Right forelimb (tissue), 1 donor: ENCODE data around the gene SCAP.
"Not testable (repeated sequence)": the region's sequence is repeated elsewhere in the genome, so short reads cannot be mapped to it uniquely, and the experiment has no call there.

Source experiments
- DNase-seq: peaks from one replicate; pipeline ENCODE4 v3.0.0-alpha.2; 2018

The SCAP gene

DNA sequence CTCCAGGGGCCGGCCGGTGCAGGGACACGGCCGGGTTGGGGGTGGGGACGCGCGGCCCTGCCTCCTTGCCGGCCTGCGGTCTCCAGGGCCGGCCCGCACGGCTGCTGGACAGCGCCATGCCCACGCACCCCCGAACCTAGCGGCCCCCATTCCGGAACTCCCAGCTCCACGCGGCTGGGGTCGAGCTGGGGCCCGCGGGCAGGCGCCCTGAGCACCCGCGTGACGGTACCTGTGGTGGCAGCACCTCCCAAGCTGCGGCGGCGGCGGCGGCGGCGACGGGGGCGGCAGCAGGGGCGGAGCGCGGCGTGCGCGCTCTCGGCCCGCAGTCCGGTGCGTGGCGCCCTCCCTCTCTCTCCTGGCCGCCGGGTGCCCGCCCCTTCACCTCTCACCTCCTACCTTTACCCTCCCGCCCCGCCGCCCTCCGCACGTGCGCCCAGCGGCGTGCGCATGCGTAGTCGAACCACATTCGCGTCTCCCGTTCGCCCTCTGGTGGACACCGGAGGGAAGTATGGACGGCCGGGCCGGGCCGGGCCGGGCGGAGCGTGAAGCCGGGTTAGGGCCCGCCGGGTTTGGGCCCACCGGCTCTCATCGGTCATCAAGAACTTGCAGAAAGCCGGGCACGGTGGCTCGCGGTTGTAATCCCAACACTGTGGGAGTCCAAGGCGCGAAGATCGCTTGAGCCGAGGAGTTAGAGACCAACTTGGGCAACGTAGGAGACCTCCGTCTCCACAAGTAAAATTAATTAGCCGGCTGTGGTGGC is at the start of gene SCAP:
SCAP (minus strand) TSS at position 372 of the 760 bp plus-strand sequence. CDS start 32,948 bp downstream, outside the sequence.
- DNase-seq, result peak; percentile 93

DNA sequence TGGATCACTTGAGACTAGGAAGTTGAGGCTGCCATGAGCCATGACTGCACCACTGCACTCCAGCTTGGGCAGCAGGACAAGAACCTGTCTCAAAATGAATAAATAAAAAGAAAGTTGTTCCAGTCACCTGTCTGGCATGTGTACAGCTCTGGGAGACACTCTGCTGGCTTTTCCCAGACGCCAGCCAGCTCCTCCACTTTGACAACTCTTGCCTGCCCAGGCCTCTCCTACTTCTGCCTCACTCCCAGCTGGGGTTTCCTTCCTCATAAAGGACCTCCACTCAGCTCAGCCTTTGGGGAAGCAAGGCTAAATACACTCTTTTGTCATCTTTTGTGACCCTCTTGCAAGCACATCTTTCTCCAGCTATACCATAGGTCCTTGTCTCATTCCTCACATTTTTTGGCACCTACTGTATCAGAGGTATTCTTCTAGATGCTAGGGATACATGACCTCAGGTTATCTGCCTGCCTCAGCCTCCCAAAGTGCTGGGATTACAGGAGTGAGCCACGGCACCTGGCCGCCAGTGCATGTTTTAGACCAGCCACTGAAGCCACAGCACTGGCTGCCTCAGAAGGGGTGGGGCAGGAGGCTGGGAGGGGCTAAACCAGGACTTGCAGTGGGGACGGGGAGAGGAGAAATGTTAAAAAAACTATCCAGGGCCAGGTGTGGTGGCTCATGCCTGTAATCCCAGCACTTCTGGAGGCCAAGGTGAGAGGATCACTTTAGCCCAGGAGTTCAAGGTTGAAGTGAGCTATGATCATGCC is 47.8 kb upstream of the SCAP start:
- DNase-seq, result no peak

DNA sequence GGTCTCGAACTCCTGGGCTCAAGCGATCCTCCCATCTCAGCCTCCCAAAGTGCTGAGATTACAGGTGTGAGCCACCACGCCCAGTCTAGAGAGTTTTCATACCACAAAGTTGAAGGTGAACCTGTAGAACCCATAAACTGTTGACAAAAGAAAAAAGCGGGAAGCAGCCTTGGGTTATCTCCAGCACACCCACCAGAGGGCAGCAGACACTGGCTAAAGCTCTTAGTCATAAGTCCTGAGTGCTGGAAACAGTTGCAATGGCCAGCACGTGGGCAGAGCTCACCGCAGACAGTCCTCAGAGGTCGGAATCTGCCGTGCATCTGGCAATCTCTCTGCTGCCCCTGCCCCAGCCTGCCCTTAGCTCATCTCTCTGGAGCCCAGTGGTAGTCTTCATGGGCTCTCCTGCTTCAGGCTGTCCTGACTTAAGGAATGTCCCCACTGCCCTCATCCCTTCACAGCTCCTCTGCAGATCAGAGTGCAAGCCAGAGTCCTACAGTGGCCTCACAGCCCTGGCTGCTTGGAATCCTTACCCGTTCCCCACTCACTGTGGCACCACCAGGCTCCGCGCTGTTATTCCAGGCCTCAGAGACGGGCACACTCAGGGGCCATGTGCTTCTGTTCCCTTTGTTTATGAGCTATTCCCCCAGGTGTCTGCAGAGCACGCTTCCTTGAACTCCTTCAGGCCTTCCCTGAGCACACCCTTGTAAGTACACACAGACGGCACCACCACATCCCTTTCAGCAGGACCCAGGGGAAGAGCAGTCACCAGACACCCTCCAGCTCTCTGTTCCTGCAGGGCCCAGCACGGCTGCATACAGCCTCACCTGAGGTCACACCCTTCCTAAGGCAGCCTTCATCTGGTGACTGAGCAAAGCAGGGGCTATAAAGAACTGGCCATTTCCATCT is 46.6 kb upstream of the SCAP start:
- DNase-seq, result peak; percentile 85

DNA sequence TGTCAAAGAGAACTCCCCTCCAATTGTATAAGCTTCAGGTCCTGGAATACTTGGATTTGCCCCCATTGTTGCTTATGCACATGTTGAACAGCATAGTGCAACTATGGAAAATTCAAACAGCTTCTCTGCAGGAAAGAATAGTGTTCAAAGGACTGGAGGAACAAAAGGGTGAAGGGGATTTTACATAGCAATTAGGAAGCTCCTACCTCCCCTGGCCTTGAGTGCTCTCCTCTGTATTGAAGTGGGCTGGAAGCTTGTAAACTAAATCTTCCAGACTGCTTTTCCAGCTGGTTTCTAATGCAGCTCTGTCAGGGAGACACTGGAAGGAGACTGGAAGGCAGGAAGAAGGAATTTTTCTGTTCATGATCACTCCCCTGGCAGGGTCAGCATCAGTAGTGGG is 45.0 kb upstream of the SCAP start:
- DNase-seq, result no peak

DNA sequence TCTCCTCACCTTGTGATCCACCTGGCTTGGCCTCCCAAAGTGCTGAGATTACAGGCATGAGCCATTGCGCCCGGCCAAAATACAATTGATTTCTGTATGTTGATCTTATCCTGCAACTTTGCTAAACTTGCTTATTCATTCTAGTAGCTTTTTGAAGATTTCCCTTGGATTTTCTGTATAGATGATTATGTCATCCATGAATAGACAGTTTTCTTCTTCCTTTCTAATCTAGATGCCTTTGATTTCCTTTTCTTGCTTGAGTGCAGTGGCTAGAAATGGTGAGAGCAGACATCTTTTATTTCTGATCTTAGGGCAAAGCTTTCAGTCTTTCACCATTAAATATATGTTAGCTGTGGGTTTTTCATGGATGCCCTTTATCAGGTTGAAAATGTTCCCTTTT is 42.2 kb upstream of the SCAP start:
- DNase-seq, result no peak

DNA sequence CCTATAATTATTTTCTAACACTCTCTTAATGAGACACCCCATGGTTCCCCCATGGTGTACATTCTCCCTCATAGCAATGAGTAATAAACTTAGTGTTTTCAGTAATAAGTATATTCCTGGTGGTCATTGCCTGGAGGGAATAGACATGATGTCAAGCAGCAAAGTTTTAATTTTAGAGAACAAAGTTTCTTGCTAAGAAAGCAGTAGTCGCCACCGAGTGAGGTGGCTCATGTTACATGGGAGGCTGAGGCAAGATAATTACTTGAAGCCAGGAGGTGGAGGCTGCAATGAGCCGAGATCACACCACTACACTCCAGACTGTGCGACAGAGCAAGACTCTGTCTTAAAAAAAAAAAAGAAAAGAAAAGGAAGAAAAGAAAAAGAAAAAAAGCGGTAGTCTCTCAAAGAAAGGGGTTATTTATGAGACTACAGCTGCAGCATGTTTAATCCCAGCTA is 40.2 kb upstream of the SCAP start:
- no peak for DNase-seq

DNA sequence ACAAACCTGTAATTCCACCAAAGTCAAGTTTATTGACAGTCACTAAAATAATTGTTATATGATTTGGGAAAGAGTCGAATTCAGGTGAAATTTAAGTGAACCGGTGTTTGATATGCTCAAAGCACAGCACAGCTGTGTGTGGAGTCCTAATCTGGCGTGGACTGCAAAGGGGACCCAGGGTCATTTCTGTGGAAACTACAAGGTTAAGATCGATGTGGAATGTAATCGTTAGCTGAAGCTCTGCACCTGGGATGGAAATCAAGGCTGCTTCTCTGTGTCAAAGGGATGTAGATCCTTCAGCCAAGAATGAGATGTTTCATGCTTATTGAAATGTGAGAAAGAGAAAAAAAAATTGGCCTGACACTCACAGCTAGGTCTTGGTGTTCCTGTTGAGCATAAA is 39.4 kb upstream of the SCAP start:
- DNase-seq, result no peak

DNA sequence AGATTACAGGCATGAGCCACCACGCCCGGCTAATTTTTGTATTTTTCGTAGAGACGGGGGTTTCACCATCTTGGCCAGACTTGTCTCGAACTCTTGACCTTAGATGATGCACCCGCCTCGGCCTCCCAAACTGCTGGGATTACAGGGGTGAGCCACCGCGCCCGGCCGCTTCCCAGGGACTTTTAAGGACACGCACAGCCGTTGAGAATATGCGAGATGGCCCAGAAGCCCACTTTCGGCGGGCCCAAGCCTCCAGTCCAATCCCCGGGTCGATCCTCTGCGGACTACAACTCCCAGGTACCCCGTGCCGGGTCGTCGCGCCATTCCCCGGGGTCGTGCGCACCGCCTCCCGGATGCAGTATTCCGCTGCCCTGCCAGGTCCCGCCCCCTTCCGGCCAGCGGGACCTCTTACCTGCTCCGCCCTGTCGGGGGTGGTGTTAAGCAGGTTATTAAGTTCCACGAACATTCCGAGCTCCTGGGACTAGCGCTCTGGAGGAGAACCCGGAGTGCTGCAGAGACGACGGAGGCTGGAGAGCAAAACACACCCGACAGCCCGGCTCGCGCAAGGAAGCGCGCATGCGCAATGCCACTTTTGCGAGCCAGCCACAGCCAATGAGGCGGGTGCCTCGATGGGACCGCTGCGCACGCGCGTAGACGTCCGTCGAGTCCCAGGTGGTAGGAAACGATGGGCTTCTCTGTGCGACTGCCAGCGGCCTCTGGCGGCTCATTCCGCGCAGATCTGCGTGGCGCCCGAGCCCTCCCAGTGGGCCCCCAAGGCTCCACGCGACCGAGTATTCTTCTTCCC is 37.6 kb upstream of the SCAP start, which contains the start of gene ELP6:
ELP6 (minus strand) TSS at position 588 of the 805 bp plus-strand sequence; CDS start at position 466, 122 bp downstream.
- DNase-seq, result peak; percentile 99

DNA sequence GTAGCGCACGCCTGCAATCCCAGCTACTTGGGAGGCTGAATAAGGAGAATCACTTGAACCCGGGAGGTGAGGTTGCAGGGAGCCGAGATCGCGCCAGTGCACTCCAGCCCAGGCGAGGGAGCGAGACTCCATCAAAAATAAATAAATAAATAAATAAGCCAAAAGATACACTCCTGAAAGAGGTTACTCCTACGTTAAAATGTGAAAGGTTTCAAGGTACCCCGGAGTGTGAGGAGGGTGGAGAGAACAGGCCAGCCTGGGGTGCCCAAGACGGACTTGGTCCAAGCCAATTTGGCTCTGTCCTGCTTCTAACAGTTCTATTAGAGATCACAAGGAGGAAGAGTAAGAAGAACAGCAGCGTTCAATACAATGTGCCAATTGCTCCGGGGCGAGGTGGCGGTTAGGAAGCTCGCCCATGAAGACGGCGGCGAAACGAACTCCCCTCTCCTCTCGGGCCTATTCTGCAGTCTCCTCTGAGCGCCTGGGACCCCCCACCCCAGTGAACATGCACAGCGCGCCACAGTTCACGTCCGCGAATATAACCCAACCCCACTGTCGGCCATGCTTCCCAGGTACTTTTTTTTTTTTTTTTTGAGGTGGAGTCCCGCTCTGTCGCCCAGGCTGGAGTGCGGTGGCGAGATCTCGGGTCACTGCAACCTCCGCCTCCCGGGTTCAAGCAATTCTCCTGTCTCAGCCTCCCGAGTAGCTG is 36.8 kb upstream of the SCAP start:
- DNase-seq, result peak; percentile 58

DNA sequence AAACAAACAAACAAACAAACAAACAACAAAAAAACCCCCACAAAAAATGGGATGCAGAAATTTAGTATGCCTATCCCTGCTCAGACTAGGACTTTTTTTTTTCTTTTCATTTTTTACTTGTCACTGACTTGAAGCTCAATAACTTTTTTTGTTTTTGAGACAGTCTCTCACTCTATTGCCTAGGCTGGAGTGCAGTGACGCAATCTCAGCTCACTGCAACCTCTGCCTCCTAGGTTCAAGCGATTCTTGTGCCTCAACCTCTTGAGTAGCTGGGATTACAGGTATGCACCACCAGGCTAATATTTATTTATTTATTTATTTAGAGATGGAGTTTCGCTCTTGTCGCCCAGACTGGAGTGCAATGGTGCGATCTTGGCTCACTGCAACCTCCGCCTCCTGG is 29.5 kb upstream of the SCAP start:
- not testable (repeated sequence) for DNase-seq

DNA sequence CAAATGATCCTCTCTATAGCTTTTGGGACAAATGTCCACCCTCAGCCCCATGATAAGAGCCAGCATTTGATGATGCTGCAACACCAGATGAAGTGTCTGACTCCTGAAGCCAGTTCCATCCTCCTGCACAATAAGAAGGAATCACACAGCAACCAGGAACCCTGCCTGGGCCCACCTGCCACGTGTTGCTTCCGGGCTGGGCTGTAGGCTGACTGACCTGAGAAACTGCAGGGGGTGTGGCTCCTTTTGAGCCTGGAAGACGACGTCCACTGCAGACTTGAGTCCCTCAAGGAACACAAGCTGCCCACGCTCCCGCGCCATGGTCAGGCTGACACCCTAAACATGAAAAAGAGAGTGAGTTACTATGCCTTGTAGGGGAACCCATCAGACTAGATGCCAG is 28.4 kb upstream of the SCAP start:
- no peak for DNase-seq

DNA sequence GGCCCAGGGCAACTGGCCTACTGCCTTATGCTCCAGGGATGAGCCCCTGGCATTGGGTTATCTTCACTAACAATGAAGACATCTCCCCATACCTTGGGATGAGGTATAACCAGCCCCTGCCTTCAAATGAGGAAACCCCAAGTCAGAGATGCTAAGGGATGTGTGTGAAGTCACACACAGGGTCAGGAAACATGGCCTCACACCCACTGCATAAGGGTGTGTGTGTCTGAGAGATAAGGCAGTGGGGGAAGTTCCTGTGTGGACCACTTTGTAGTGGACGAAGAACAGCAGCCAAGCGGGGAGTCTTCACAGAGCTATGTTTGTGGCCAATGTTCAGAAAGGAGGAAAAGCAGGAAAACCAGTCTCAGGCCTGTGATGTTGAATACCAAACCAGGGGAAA is 27.3 kb upstream of the SCAP start:
- DNase-seq, result no peak

DNA sequence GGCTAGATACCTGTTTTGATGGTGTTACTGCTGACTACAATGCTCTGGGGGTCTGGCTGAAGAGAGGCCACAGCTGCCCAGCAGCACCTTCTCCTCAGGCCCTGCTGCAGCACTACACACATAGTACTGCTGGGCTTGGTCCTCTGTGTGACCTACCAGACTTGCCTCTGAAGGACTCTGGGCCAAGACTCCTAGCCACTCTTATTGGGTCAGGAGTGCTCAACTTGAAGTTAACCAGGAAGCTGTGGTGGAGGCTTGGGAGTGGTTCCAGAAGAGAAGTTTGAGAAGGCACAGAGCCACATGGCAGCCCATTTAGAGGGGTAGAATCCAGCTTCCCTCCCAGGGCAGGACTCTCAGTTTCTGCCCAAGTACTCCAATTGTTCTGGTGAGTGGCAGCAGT is 21.2 kb upstream of the SCAP start:
- DNase-seq, result no peak

DNA sequence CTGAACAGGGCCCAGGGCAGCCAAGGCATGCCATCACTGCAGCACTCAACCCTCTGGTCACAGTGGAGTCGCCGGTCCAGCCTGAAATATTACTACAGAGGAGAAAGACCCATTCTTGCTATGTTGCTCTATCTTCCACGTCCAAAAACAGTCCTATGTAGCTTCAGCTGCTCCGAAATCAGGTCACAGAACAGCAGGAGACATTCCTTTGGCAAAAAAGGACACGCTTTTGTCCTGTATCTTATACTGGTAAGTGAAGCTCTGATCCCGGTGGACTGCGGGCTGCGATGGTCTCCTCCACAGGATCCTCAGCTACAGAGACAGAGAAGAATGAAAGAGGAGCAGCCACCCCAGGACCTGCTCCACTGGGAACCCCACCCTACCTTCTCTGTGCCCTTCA is 20.1 kb upstream of the SCAP start:
- no peak for DNase-seq

DNA sequence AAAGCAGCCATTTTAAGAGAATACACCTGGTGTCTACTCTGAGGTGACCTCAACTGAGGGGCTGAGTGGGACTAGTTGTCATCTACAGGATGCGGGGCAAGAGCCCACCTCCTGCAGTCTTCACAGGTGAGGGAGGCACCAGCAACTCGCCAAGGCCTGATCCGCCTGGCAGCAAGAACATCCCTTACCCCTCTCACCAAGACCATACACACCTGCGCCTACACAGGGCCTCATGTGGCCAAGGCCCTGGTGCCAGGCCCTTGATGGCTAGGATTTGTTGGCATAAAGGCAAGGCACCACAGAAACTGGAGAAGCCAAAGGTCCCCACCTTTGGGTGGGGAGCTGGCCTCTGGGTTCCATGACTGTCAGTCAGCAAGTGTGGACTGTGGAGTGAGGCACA is 19.4 kb upstream of the SCAP start:
- DNase-seq, result no peak

DNA sequence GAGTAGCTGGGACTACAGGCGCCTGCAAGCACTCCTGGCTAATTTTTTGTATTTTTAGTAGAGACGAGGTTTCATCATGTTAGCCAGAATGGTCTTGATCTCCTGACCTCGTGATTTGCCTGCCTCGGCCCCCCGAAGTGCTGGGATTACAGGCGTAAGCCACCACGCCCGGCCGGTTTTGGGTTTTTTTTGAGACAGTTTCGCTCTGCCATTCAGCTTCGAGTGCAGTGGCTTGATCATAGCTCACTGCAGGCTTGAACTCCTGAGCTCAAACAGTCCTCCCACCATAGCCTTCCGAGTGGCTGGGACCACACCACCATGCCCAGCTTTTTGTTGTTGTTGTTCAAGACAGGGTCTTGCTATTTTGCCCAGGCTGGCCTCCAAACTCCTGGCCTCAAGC is 16.0 kb upstream of the SCAP start:
- DNase-seq, result no peak

DNA sequence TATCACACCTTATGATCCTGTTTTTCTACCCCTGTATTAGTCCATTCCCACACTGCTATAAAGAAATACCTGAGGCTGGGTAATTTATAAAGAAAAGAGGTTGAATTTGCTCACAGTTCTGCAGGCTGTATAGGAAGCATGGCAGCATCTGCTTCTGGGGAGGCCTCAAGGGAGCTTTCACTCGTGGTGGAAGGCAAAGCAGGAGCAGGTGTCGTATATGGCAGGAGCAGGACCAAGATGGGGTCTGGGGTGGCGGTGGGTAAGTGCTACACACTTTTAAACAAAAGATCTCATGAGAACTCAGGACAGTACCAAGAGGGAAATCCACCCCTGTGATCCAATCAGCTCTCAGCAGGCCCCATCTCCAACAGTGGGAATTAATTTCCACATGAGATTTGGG is 15.4 kb upstream of the SCAP start:
- no peak for DNase-seq

DNA sequence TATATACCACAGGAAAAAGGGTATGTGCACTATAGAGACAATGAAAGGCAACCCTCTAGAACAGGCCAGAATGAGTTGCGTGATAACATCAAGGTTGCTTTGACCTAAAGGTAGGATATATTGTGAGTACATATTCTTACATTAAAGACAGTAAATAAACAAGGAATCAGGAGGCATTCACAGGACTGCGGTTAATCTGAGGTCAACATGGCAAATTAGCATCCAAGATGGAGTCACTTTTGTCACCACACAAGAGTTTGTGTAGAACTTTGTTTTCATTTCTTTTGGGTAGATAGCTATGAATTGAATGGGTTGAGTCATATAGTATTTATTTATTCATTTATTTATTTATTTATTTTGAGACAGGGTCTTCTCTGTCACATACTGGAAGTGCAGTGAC is 11.5 kb upstream of the SCAP start:
- DNase-seq, result no peak

DNA sequence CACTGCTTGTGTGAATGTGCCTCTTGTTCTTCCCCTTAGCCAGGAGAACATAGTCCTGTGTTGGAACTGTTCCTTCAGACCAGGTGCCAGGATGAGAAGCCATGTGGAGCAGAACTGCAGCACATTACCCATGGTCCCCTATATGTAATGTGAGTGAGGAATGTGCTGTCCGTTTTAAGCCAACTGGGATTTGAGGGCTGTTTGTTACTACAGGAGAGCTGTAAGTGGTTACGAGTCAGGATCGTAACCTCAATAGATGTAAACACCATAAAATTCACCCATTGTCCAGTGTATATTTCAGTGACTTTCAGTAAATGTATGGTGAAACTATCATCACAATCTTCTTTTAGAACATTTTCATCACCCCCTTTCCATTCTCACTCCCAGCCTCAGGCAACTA is 10.1 kb upstream of the SCAP start:
- no peak for DNase-seq

DNA sequence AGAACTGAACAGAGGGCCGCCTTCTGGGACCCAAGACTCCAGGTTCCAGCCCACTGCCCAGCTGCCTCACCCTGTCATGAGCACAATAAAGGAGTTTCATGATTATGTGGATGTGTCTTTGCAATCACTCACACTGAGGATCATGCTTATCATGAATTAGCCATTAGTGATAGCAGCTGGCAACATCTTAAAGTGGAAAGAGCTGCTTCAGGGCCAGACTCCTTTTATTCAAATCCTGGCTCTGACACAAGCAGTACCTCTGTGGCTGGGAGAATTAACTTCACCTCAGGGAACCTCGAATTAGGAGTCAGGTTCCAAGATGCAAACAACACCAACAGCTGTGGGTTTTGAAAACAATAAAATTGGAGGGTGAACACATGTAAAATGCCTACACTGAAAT is 6.6 kb upstream of the SCAP start:
- DNase-seq, result no peak

DNA sequence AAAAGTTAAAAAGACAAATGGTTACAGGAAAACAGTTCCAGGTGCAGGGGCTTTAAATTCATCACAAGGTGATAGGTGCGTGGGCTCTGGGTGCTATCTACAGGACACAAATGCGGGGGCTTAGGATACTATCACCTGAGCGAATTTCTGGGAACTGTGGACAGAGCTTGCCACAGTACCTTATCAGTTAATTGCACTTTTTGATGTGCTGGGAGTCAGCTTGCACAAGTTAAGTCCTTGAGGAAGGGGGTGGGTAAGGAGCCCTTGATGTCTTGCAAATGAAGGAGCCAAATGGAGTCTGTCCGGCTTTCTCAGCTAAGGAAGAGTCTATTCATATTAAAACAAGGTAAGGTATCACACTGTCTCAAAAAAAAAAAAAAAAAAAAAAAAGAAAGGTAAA is 6.0 kb upstream of the SCAP start:
- not testable (repeated sequence) for DNase-seq

DNA sequence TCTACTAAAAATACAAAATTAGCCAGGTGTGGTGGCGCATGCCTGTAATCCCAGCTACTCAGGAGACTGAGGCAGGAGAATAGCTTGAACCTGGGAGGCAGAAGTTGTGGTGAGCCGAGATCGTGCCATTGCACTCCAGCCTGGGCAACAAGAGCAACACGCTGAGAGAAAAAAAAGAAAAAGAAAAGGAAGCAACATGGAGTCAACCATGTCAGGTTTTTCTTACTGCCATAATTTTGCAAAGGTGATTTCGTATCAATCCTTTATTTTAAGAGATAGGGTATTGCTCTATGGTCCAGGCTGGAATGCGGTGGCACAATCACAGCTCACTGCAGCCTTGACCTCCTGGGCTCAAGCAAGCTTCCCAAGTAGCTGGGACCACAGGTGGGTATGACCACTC is 4.5 kb upstream of the SCAP start:
- not testable (repeated sequence) for DNase-seq
